ENCODE results near the gene RHEB.

The RHEB gene

GRCh38 chr7:151448261-151449252, 71.1 kb downstream of the RHEB start:
- peak; percentile 57 for DNase-seq (ENCODE audit: low read depth, low spot score)

- no peak for DNase-seq (ENCODE audit: low read depth, low spot score)
Measured at GRCh38 chr7:151447901-151448260, 71.8 kb downstream of the RHEB start.

- DNase-seq (ENCODE audit: low read depth, low spot score), result no peak
Measured at GRCh38 chr7:151447312-151447711, 72.4 kb downstream of the RHEB start.

- no peak for DNase-seq (ENCODE audit: low read depth, low spot score)
Measured at GRCh38 chr7:151446412-151446811, 73.3 kb downstream of the RHEB start.

DNA sequence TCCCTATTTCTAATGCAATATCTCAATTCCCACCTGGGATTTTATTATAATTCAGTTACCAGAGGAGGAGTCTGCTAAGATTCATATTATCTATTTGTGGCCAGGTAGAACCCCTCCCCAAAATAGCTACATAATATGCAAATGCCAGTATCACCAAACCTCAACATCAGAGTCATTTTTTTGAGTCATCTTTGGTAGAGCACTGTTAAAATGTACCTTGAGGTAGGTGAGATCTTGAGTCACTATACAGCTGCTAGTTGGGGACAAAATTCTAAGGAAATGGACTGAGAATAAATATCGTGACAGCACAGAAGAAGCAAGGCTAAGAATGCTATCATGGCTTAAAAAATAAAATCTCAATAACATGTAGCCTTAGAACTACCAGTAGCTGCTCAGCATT, 75.1 kb downstream of the RHEB start:
- DNase-seq (ENCODE audit: low read depth, low spot score), result no peak

GRCh38 chr7:151442776-151443496, 76.8 kb downstream of the RHEB start:
- DNase-seq (ENCODE audit: low read depth, low spot score), result no peak

DNA sequence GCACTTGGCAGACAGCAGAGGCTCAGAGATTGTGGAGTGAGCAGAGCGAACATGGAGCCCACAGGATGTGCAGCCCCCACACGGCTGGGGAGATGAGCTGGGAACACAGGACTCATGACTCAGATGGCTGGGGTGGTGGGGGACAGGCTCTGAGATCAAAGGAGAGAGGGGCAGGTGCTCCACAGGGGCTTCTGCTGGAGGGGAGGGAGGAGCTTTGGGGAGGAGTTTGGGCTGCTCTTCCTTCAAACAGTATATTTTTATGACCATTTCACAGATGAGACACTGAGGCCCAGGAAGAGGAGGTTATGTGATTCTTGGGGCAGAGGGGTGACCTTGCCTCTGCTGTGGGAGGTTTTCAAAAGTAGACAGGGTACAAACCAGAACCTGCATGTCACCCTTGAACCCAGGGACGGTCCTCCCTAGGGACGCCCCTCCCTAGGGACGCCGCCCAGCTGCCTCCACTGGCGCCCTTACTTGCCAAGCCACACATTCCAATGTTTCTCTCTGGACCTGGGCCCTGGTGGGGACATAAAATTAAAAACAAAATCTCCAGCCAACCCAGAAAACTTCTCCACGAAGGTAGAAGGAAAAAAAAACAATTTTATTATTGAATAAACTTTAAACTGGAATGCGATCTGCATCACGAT, 78.8 kb downstream of the RHEB start:
- DNase-seq (ENCODE audit: low read depth, low spot score), result no peak

- DNase-seq (ENCODE audit: low read depth, low spot score), result no peak
Measured at GRCh38 chr7:151439855-151440798, 79.6 kb downstream of the RHEB start, which contains the start of gene CRYGN. Gene CRYGN, minus strand, starts transcription at chr7:151440141. Its CDS starts 224 bp downstream, at chr7:151439917.

GRCh38 chr7:151438864-151439601, 80.7 kb downstream of the RHEB start:
- no peak for DNase-seq (ENCODE audit: low read depth, low spot score)

DNA sequence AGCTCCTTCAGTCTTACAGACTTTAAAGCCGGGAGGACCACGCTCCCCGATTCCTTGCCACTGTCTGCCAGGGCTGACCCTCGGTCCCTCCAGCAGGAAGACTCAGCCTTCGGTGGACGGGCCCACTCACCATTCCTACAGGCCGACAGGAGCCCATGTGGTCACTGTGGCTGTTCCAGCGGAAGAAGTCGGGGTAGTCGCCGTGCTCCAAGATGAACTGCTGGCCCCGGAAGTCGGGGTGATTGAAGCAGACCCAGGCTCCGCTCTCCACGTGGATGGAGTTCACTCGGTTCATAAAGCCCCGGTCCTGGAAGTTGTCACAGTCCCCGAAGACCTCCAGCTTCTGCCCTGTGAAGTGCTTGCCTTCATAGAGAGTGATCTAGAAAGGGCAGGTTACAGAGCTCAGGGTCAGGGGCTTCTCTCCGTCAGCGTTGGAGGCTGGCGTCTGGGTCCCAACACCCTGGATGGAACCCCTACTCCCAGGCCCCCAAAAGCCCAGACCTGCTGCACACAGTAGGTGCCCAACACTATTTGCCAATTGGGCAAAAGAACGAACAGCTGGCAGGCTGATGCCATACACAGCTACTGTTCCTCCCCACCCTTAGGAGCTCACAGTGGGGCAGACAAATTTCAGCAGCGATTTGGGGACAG, 81.7 kb downstream of the RHEB start:
- no peak for DNase-seq (ENCODE audit: low read depth, low spot score)

DNA sequence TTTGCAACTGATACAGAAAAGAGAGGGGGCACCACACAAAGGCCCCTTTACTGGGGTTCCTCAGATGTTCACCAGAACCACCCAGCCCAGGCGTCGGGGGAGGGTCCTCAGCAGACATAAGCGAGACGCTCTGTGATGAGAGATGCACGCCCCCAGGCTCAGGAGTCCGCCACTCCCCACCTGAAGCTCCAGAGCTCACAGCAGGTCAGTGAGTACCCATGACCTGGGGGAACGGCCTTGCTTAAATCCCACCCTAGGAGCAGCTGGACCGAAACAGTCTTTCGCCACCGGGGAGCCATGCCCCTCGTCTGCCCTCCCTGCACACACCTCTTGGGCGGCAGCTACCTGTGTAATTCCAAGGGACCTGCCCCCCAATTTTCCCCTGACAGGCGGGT, 82.5 kb downstream of the RHEB start:
- no peak for DNase-seq (ENCODE audit: low read depth, low spot score)

- DNase-seq (ENCODE audit: low read depth, low spot score), result no peak
Measured at GRCh38 chr7:151436446-151437158, 83.1 kb downstream of the RHEB start.

- DNase-seq (ENCODE audit: low read depth, low spot score), result no peak
Measured at GRCh38 chr7:151435971-151436370, 83.7 kb downstream of the RHEB start.

- DNase-seq (ENCODE audit: low read depth, low spot score), result no peak
Measured at GRCh38 chr7:151435103-151435916, 84.4 kb downstream of the RHEB start.

DNA sequence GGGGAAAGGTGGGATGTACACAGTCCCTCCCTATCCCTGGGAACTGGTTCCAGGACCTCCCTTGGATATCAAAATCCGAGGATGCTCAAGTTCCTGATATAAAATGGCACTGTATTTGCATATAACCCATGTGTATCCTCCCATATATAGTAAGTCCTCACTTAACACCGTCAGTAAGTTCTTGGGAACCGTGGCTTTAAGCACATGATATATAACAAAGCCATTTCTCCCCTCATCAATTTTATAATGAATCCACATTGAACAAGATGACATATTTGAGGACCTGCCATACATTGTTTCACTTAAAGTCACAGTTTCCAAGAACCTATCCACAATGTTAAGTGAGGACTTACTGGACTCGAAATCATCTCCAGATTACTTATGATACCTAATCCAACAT, 85.1 kb downstream of the RHEB start:
- DNase-seq (ENCODE audit: low read depth, low spot score), result no peak

DNA sequence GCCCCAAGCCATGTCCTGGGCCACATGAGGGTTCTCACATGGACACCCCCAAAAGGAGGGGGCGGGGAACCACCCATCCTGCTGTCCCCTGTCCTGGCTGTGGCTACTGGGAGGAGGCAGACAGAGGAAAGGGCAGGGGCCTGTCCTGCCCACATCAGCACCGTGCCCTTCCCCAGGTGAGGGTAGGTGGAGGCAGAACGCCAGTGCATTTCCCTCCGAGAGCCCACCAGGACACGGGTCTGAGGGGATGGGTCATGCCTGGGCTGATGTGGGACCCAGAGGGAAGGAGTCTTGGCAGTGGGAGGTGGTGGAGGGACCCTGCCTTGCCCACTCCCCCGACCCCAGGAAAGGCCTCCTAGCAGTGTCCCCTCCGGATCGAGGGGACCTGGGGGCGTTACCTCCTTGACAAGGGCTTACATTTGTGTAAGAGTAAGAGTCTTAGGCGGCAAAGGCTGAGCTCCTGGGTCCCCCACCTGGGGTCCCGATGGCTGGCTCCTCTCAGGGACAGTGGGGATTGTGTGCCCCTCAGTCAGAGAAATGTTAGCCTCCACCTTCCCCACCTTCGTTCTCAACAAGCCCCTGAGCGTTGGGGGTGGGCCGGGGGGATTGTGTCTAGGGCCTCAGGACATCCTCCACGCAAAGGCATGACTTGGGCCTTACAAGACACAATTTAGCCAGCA, 85.8 kb downstream of the RHEB start:
- no peak for DNase-seq (ENCODE audit: low read depth, low spot score)

- peak; percentile 20 for DNase-seq (ENCODE audit: low read depth, low spot score)
Measured at GRCh38 chr7:151432658-151433521, 86.8 kb downstream of the RHEB start.
